Activated CD4-positive, alpha-beta T cell treated with anti-CD3 and anti-CD28 coated beads, Interleukin-2, amount 50 U/mL, for 16 hours (primary cell): ENCODE data around the gene NAB2.

Experiments
- DNase-seq: peaks from one replicate; pipeline ENCODE4 v3.0.0-alpha.2; 2020

The NAB2 gene

GRCh38 chr12:57095440-57095839 lies 6.5 kb downstream of the NAB2 start:
- DNase-seq: no peak

- DNase-seq: no peak
Measured at GRCh38 chr12:57096099-57096572, 7.2 kb downstream of the NAB2 start.

GRCh38 chr12:57096748-57097553 lies 8.0 kb downstream of the NAB2 start:
- DNase-seq: no peak

GRCh38 chr12:57097554-57097835 lies 8.6 kb downstream of the NAB2 start:
- DNase-seq: no peak

- no peak for DNase-seq
Measured at GRCh38 chr12:57098546-57098945, 9.6 kb downstream of the NAB2 start.

- DNase-seq: no peak
Measured at GRCh38 chr12:57099047-57099714, 10.3 kb downstream of the NAB2 start.

GRCh38 chr12:57099766-57100165 lies 10.9 kb downstream of the NAB2 start:
- no peak for DNase-seq

- DNase-seq: no peak
Measured at GRCh38 chr12:57101892-57102695, 13.2 kb downstream of the NAB2 start.

- no peak for DNase-seq
Measured at GRCh38 chr12:57103856-57104255, 14.9 kb downstream of the NAB2 start.

- DNase-seq: no peak
Measured at GRCh38 chr12:57104292-57104910, 15.5 kb downstream of the NAB2 start.

- no peak for DNase-seq
Measured at GRCh38 chr12:57105011-57105753, 16.3 kb downstream of the NAB2 start.

GRCh38 chr12:57106021-57106708 lies 17.3 kb downstream of the NAB2 start:
- no peak for DNase-seq

GRCh38 chr12:57107456-57108155 lies 18.7 kb downstream of the NAB2 start:
- no peak for DNase-seq

- DNase-seq: no peak
Measured at GRCh38 chr12:57109207-57110103, 20.5 kb downstream of the NAB2 start.

- DNase-seq: peak; percentile 86
Measured at GRCh38 chr12:57110104-57111030, 21.5 kb downstream of the NAB2 start.

GRCh38 chr12:57111031-57111734 lies 22.3 kb downstream of the NAB2 start, which contains the start of gene STAT6:
STAT6 (minus strand) TSS chr12:57111362; CDS start chr12:57108278, 3,084 bp downstream.
- DNase-seq: peak; percentile 92

- no peak for DNase-seq
Measured at GRCh38 chr12:57112492-57113294, 23.8 kb downstream of the NAB2 start.
